Activated naive CD4-positive, alpha-beta T cell treated with anti-CD3 and anti-CD28 coated beads, Interleukin-2, amount 50 U/mL, for 24 hours (primary cell): Measurements from ENCODE around the gene FGF1.
"Not testable (repeated sequence)": the region's sequence is repeated elsewhere in the genome, so short reads cannot be mapped to it uniquely, and the experiment has no call there.

Experiments
- H3K27ac Mint-ChIP-seq: one replicate; pipeline ENCODE4 v1.8.0; 2021; ENCODE audit warnings: mild to moderate bottlenecking, mixed read lengths
- H3K27me3 Mint-ChIP-seq: one replicate; pipeline ENCODE4 v1.8.0; 2021; ENCODE audit warnings: mixed read lengths
- H3K36me3 Mint-ChIP-seq: one replicate; pipeline ENCODE4 v1.8.0; 2021; ENCODE audit warnings: mixed read lengths
- H3K4me1 Mint-ChIP-seq: one replicate; pipeline ENCODE4 v1.8.0; 2021; ENCODE audit warnings: mixed read lengths
- H3K4me3 Mint-ChIP-seq: one replicate; pipeline ENCODE4 v1.8.0; 2021; ENCODE audit warnings: mild to moderate bottlenecking, mixed read lengths
- H3K9me3 Mint-ChIP-seq: one replicate; pipeline ENCODE4 v1.8.0; 2021; ENCODE audit warnings: mixed read lengths

The FGF1 gene

GRCh38 chr5:142663246-142663645 lies 22.6 kb downstream of the FGF1 start:
- no peaks in the 10 kb centered on the region for H3K9me3 Mint-ChIP-seq
- no peaks in the 10 kb centered on the region for H3K36me3 Mint-ChIP-seq
- H3K4me3 Mint-ChIP-seq = no peak overlapping the region
- H3K4me1 Mint-ChIP-seq = no peaks in the 10 kb centered on the region
- peaks cover 1% of the 10 kb centered on the region for H3K27me3 Mint-ChIP-seq
- H3K27ac Mint-ChIP-seq = no peak overlapping the region

DNA sequence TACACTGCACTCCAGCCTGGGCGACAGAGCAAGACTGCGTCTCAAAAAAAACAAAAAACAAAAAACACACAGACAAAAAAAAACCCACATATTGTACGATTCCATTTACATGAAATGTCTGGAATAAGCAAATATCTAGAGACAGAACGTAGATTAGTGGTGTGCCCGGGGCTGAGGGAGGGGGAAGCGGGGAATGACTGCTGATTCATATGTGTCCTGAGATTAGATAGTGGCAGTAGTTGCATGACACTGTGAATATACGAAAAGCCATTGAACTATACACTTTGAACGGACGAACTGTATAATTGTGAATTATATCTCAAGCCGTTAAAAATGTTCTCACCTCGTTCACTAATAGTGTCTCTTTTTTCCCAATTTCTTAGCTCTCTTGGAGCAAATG lies 23.9 kb downstream of the FGF1 start:
- no peak overlapping the region for H3K27ac Mint-ChIP-seq
- H3K9me3 Mint-ChIP-seq = no peaks in the 10 kb centered on the region
- H3K4me1 Mint-ChIP-seq = no peaks in the 10 kb centered on the region
- H3K36me3 Mint-ChIP-seq = no peaks in the 10 kb centered on the region
- no peak overlapping the region for H3K4me3 Mint-ChIP-seq
- H3K27me3 Mint-ChIP-seq = peaks cover 1% of the 10 kb centered on the region

- H3K27me3 Mint-ChIP-seq = peaks cover 1% of the 10 kb centered on the region
- H3K36me3 Mint-ChIP-seq = no peaks in the 10 kb centered on the region
- peaks cover under 1% of the 10 kb centered on the region for H3K4me1 Mint-ChIP-seq
- no peak overlapping the region for H3K4me3 Mint-ChIP-seq
- H3K9me3 Mint-ChIP-seq = no peaks in the 10 kb centered on the region
- H3K27ac Mint-ChIP-seq = no peak overlapping the region
Measured at GRCh38 chr5:142661143-142661542, 24.7 kb downstream of the FGF1 start.

DNA sequence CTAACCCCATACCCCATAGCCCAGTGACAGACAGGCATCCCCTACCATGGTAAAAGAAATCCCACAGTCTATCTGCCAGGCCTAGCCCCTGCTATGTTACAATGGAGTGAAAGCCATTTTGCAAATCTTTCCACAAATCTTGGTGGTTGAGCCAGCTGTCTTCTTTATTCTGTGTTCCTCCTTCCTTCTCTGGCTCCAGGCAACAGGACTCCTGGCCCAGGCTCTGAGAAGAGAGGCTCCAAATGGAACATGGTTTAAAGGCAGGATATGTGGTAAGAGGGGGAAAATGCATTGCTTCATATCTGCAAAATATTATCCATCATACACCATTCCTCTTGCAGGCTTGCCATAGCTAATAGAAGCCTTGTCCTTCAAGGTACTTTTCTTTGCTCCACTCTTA lies 25.2 kb downstream of the FGF1 start:
- Mint-ChIP-seq H3K27ac (no peak overlapping the region), H3K9me3 (no peaks in the 10 kb centered on the region), H3K27me3 (peaks cover 1% of the 10 kb centered on the region), H3K36me3 (no peaks in the 10 kb centered on the region), H3K4me3 (no peak overlapping the region), H3K4me1 (peaks cover 4% of the 10 kb centered on the region)

GRCh38 chr5:142660196-142660595 lies 25.7 kb downstream of the FGF1 start:
- H3K4me1 Mint-ChIP-seq = peaks cover 8% of the 10 kb centered on the region
- H3K27me3 Mint-ChIP-seq = peaks cover 3% of the 10 kb centered on the region
- no peak overlapping the region for H3K4me3 Mint-ChIP-seq
- H3K36me3 Mint-ChIP-seq = no peaks in the 10 kb centered on the region
- no peak overlapping the region for H3K27ac Mint-ChIP-seq
- H3K9me3 Mint-ChIP-seq = no peaks in the 10 kb centered on the region

- peaks cover 8% of the 10 kb centered on the region for H3K4me1 Mint-ChIP-seq
- no peak overlapping the region for H3K27ac Mint-ChIP-seq
- no peaks in the 10 kb centered on the region for H3K9me3 Mint-ChIP-seq
- peaks cover 3% of the 10 kb centered on the region for H3K27me3 Mint-ChIP-seq
- no peaks in the 10 kb centered on the region for H3K36me3 Mint-ChIP-seq
- no peak overlapping the region for H3K4me3 Mint-ChIP-seq
Measured at GRCh38 chr5:142659405-142659804, 26.5 kb downstream of the FGF1 start.

GRCh38 chr5:142658278-142658677 lies 27.6 kb downstream of the FGF1 start:
- Mint-ChIP-seq H3K27me3 (peaks cover 5% of the 10 kb centered on the region), H3K4me1 (peaks cover 8% of the 10 kb centered on the region), H3K27ac (no peak overlapping the region), H3K36me3 (no peaks in the 10 kb centered on the region), H3K4me3 (no peak overlapping the region), H3K9me3 (no peaks in the 10 kb centered on the region)

DNA sequence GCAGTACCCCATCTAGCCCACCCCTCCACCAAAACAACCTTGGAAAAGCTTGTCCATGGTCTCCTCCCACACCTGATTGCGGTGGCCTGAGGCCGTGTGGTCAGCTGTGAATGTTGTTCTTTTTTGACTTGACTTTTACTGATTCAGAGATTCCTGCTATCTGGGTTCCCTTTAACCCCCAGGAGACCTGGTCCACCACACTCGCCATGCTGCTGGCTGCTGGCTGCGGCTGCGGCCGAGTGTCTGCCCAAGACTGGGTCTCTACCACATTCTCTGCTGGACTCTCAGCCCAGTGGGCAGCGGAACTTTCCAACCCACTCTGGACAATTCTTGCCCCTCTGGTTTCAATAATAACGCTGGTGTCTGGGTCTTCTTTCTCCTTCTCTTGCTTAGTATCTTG lies 28.4 kb downstream of the FGF1 start:
- no peaks in the 10 kb centered on the region for H3K9me3 Mint-ChIP-seq
- H3K4me1 Mint-ChIP-seq = peaks cover 8% of the 10 kb centered on the region

GRCh38 chr5:142655339-142656267 lies 30.3 kb downstream of the FGF1 start:
- Mint-ChIP-seq H3K27ac (no peak overlapping the region), H3K36me3 (no peaks in the 10 kb centered on the region), H3K4me3 (no peak overlapping the region), H3K4me1 (peaks cover 8% of the 10 kb centered on the region), H3K9me3 (no peaks in the 10 kb centered on the region), H3K27me3 (peaks cover 3% of the 10 kb centered on the region)

More for the DNA sequence above, 28.4 kb downstream of the FGF1 start:
- H3K4me3 Mint-ChIP-seq = no peak overlapping the region
- H3K27ac Mint-ChIP-seq = no peak overlapping the region
- no peaks in the 10 kb centered on the region for H3K36me3 Mint-ChIP-seq
- H3K27me3 Mint-ChIP-seq = peaks cover 3% of the 10 kb centered on the region

DNA sequence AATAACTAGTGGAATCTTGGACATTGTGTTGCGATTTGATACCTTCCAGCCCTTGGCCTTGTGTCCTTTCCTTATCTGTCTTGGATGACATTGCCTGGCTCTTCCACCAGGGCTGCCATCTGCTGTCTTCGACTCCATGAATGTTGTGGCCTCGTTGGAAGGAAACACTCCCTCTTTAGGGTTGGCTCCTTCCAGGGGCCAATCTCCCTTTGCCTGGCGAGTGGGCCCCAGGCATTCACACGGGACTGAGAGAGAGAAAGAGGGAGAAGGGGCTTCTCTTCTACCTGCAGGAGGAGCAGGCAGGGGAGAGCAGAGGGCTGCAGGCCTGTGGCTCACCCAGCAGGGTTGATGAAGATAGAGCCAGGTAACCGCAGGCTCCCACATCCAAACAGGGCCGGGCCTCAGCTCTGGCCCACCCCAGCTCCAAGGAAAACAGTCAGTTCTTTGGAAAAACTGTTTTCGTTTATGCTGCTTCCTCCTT lies 31.3 kb downstream of the FGF1 start:
- Mint-ChIP-seq H3K27me3 (peaks cover 3% of the 10 kb centered on the region), H3K4me1 (peaks cover 8% of the 10 kb centered on the region), H3K9me3 (no peaks in the 10 kb centered on the region), H3K27ac (no peak overlapping the region), H3K36me3 (no peaks in the 10 kb centered on the region), H3K4me3 (no peak overlapping the region)

DNA sequence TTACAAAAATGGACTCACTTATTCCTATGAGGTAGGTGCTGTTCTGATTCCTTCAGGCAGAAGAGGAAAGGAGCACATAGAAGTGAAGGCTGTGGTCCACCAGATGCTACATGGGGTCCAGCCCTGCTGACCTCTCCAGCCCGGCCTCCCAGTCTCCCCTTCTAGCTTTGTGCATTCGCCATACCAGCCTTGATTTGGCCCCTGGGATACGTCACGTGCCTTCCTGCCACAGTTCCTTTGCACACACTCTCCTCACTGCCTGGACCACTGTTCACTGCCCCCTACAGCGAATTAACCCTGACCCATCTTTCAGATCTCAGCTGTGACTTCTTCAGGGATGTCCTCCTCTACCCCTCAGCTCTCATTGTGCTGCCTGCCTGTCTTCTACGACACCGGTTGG lies 32.6 kb downstream of the FGF1 start:
- Mint-ChIP-seq H3K36me3 (no peaks in the 10 kb centered on the region), H3K4me3 (no peak overlapping the region), H3K4me1 (peaks cover 8% of the 10 kb centered on the region), H3K27ac (no peak overlapping the region), H3K27me3 (peaks cover 3% of the 10 kb centered on the region), H3K9me3 (no peaks in the 10 kb centered on the region)

- Mint-ChIP-seq H3K36me3 (no peaks in the 10 kb centered on the region), H3K9me3 (no peaks in the 10 kb centered on the region), H3K4me3 (no peak overlapping the region), H3K27me3 (peaks cover 3% of the 10 kb centered on the region), H3K27ac (peak overlapping the region; percentile 19), H3K4me1 (peaks cover 8% of the 10 kb centered on the region)
Measured at GRCh38 chr5:142652563-142652962, 33.3 kb downstream of the FGF1 start.

- Mint-ChIP-seq H3K4me1 (peaks cover 5% of the 10 kb centered on the region), H3K27ac (no peak overlapping the region), H3K27me3 (peaks cover 3% of the 10 kb centered on the region), H3K36me3 (no peaks in the 10 kb centered on the region), H3K9me3 (no peaks in the 10 kb centered on the region), H3K4me3 (no peak overlapping the region)
Measured at GRCh38 chr5:142650881-142651280, 35.0 kb downstream of the FGF1 start.

DNA sequence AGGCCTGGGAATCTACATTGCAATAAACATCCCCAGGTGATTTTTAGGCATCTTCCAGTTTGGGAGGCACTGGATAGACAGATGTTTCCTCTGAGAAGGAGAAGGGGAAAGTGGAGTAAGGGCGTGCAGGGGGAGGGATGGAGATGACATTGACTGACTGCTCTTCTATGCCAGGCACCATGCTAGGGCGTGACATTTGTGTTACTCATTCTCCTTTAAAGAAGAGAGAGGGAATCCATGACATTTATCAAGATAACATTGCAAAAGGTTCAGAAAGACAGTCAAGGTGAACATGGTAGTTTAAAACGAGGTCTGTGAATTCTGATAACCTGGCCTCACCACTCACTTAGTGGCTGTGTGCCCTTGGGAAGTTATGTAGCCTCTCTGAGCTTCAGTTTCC lies 35.8 kb downstream of the FGF1 start:
- H3K36me3 Mint-ChIP-seq = no peaks in the 10 kb centered on the region
- no peak overlapping the region for H3K27ac Mint-ChIP-seq

DNA sequence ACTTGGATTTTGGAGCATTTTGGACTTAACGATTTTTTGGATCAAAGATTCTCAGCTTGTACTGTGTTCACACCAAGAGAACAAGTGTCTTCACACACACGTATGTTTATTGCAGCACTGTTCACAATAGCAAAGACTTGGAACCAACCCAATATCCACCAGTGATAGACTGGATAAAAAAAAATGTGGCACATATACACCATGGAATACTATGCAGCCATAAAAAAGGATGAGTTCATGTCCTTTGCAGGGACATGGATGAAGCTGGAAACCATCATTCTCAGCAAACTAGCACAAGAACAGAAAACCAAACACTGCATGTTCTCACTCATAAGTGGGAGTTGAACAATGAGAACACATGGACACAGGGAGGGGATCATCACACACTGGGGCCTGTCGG lies 37.8 kb downstream of the FGF1 start:
- not testable (repeated sequence) for H3K4me1 Mint-ChIP-seq, H3K4me3 Mint-ChIP-seq, H3K27ac Mint-ChIP-seq, H3K9me3 Mint-ChIP-seq, H3K27me3 Mint-ChIP-seq, H3K36me3 Mint-ChIP-seq

More for the DNA sequence above, 35.8 kb downstream of the FGF1 start:
- Mint-ChIP-seq H3K4me1 (no peaks in the 10 kb centered on the region), H3K27me3 (peaks cover 1% of the 10 kb centered on the region), H3K4me3 (no peak overlapping the region), H3K9me3 (no peaks in the 10 kb centered on the region)

DNA sequence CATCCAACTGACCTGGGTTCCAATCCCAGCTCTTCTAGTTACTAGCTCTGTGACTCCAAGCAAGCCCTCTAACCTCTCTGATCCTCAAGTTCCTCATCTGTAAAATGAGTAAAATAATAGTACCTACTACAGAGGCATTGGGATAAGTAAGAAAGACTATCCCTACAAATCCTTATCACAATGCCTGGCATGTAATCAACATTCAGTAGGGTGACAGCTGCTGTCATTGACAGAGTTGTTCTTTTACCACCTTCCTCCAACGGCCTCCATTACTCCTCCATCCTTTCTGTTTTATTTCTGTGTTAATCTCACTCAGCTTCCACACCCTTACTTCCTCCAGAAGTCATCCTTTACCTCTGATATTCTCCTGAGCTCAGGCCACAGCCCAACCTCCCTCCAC lies 40.4 kb downstream of the FGF1 start:
- H3K9me3 Mint-ChIP-seq = no peaks in the 10 kb centered on the region
- H3K27ac Mint-ChIP-seq = no peak overlapping the region
- no peaks in the 10 kb centered on the region for H3K4me1 Mint-ChIP-seq
- H3K27me3 Mint-ChIP-seq = no peaks in the 10 kb centered on the region
- no peak overlapping the region for H3K4me3 Mint-ChIP-seq
- H3K36me3 Mint-ChIP-seq = no peaks in the 10 kb centered on the region
